Activated B cell treated with CpG ODN at 0.5 μM for 24 hours (primary cell): ENCODE data around the gene CELF4. TPM values are rescaled to one million over a fixed set of nuclear protein-coding genes. Genes with fewer than 3 reads are reported as not detected.

Experiments
- ATAC-seq: fragments of 200-7000 bp; cut with Tn5 transposase; one replicate; pipeline ENCODE4 v1.10.0; 2021; ENCODE audit warnings: low read depth, mild to moderate bottlenecking, moderate library complexity
- CTCF ChIA-PET: fragments of 350-600 bp; sonication (Branson Sonifier 250); formaldehyde crosslinking; loops from one replicate; lab custom pipeline; 2021; ENCODE audit warnings: antibody characterized with exemption; lab: Charles Lee
- POLR2A ChIA-PET: fragments of 350-600 bp; sonication (Branson Sonifier 250); formaldehyde crosslinking; loops from one replicate; lab custom pipeline; 2021; ENCODE audit warnings: antibody characterized with exemption; lab: Charles Lee
- DNase-seq: peaks from one replicate; pipeline ENCODE4 v3.0.0; 2022
- H3K27ac Mint-ChIP-seq: one replicate; pipeline ENCODE4 v1.8.0; 2020; ENCODE audit warnings: mixed read lengths
- H3K27me3 Mint-ChIP-seq: one replicate; pipeline ENCODE4 v1.8.0; 2021; ENCODE audit warnings: mixed read lengths
- H3K36me3 Mint-ChIP-seq: one replicate; pipeline ENCODE4 v1.8.0; 2021; ENCODE audit warnings: low read depth, mixed read lengths
- H3K4me1 Mint-ChIP-seq: one replicate; pipeline ENCODE4 v1.8.0; 2021; ENCODE audit warnings: mixed read lengths
- H3K4me3 Mint-ChIP-seq: one replicate; pipeline ENCODE4 v1.8.0; 2020; ENCODE audit warnings: mild to moderate bottlenecking, mixed read lengths
- H3K9me3 Mint-ChIP-seq: one replicate; pipeline ENCODE4 v1.8.0; 2020; ENCODE audit warnings: mixed read lengths
- CTCF ChIP-seq: fragments of 200-600 bp; IDR thresholded peaks from one replicate; pipeline ENCODE4 v1.8.0; 2022; ENCODE audit warnings: antibody characterized with exemption, mild to moderate bottlenecking
- intact Hi-C: fragments of 100-400 bp; cut with micrococcal nuclease; formaldehyde crosslinking; loops from one replicate; pipeline ENCODE4 v1.15.1; 2024
- total RNA-seq: library from RNA; stranded (reverse); gene quantifications from 2 replicates; pipeline ENCODE4 v1.2.3, GENCODE V29; 2022

Gene CELF4
- total RNA-seq, 1 donor from 2014 or later, result not detected

- Mint-ChIP-seq H3K36me3 (no peaks in the 10 kb centered on the region), H3K4me3 (no peak overlapping the region), H3K9me3 (no peaks in the 10 kb centered on the region), H3K27me3 (peaks cover 40% of the 10 kb centered on the region), H3K27ac (no peak overlapping the region), H3K4me1 (peaks cover 7% of the 10 kb centered on the region)
- ChIA-PET POLR2A (no interaction called here), CTCF (no interaction called here)
- intact Hi-C loops, result no loop called here
- DNase-seq, result no peak
- no peak for TF ChIP-seq CTCF
- ATAC-seq, result no peak
Observed at GRCh38 chr18:37482433-37482832, 83.2 kb downstream of the CELF4 start.

- intact Hi-C loops, result no loop called here
- ChIA-PET CTCF (no interaction called here), POLR2A (no interaction called here)
- Mint-ChIP-seq H3K4me1 (peaks cover 7% of the 10 kb centered on the region), H3K9me3 (no peaks in the 10 kb centered on the region), H3K4me3 (no peak overlapping the region), H3K36me3 (no peaks in the 10 kb centered on the region), H3K27me3 (peaks cover 36% of the 10 kb centered on the region), H3K27ac (no peak overlapping the region)
- DNase-seq (no peak), ATAC-seq (no peak)
- TF ChIP-seq CTCF, result no peak
Observed at GRCh38 chr18:37482002-37482401, 83.6 kb downstream of the CELF4 start.

GRCh38 chr18:37481491-37481890 is 84.1 kb downstream of the CELF4 start:
- H3K27me3 Mint-ChIP-seq, result peaks cover 31% of the 10 kb centered on the region
- TF ChIP-seq CTCF, result no peak

GRCh38 chr18:37481072-37481471 is 84.5 kb downstream of the CELF4 start:
- ChIA-PET POLR2A (no interaction called here), CTCF (no interaction called here)
- DNase-seq (no peak), ATAC-seq (no peak)
- intact Hi-C loops, result no loop called here
- H3K4me1 Mint-ChIP-seq, result peaks cover 5% of the 10 kb centered on the region
- H3K4me3 Mint-ChIP-seq, result no peak overlapping the region
- peaks cover 26% of the 10 kb centered on the region for H3K27me3 Mint-ChIP-seq
- no peaks in the 10 kb centered on the region for H3K9me3 Mint-ChIP-seq
- H3K36me3 Mint-ChIP-seq, result no peaks in the 10 kb centered on the region
- no peak overlapping the region for H3K27ac Mint-ChIP-seq
- TF ChIP-seq CTCF, result no peak

More at GRCh38 chr18:37481491-37481890, 84.1 kb downstream of the CELF4 start:
- no peak overlapping the region for H3K27ac Mint-ChIP-seq
- ATAC-seq (no peak), DNase-seq (no peak)
- H3K36me3 Mint-ChIP-seq, result no peaks in the 10 kb centered on the region
- ChIA-PET CTCF (no interaction called here), POLR2A (no interaction called here)
- H3K4me3 Mint-ChIP-seq, result no peak overlapping the region
- H3K4me1 Mint-ChIP-seq, result peaks cover 7% of the 10 kb centered on the region
- intact Hi-C loops, result no loop called here
- H3K9me3 Mint-ChIP-seq, result no peaks in the 10 kb centered on the region

GRCh38 chr18:37476611-37477295 is 88.8 kb downstream of the CELF4 start:
- Mint-ChIP-seq H3K27ac (no peak overlapping the region), H3K4me1 (no peaks in the 10 kb centered on the region), H3K9me3 (no peaks in the 10 kb centered on the region), H3K36me3 (no peaks in the 10 kb centered on the region), H3K4me3 (no peak overlapping the region), H3K27me3 (peaks cover 9% of the 10 kb centered on the region)
- DNase-seq, result no peak
- CTCF ChIA-PET, result no interaction called here
- POLR2A ChIA-PET, result no interaction called here
- ATAC-seq, result no peak
- no peak for TF ChIP-seq CTCF
- intact Hi-C loops, result no loop called here
